ENCODE results near the gene LHX4.

The LHX4 gene

DNA sequence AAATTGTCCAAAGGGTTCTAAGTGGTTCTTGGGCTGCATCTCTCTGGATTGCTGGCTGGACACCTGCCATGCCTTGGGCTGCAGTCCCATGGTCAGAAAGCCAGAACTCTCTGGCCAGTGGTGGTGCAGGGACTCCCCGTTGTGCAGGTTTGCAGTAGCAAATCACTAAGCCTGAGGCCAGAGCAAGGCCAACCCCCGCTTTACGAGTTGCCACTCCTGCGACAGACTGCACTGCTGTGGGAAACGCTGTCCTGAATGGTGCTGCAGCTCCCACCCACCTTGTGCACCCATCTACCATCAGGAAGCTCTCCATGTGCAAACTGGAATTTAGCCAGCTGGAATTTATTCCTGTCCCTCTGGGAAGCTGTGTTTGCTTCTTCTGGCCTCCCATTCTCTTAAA is 45.7 kb downstream of the LHX4 start:
- H3K4me3 ChIP-seq (ENCODE audit: low read depth, low read length): no peak overlapping the region
- TF ChIP-seq CTCF (IDR thresholded peaks at IDR 0.05; ENCODE audit: low read depth, low read length): no peak

- H3K4me3 ChIP-seq (ENCODE audit: low read depth, low read length): no peak overlapping the region
- no peak for TF ChIP-seq CTCF (IDR thresholded peaks at IDR 0.05; ENCODE audit: low read depth, low read length)
Observed at GRCh38 chr1:180277476-180278193, 47.6 kb downstream of the LHX4 start.

GRCh38 chr1:180278194-180278515 is 48.1 kb downstream of the LHX4 start:
- no peak overlapping the region for H3K4me3 ChIP-seq (ENCODE audit: low read depth, low read length)
- TF ChIP-seq CTCF (IDR thresholded peaks at IDR 0.05; ENCODE audit: low read depth, low read length): no peak

- no peak overlapping the region for H3K4me3 ChIP-seq (ENCODE audit: low read depth, low read length)
- TF ChIP-seq CTCF (IDR thresholded peaks at IDR 0.05; ENCODE audit: low read depth, low read length): no peak
Observed at GRCh38 chr1:180278596-180279395, 48.7 kb downstream of the LHX4 start.

DNA sequence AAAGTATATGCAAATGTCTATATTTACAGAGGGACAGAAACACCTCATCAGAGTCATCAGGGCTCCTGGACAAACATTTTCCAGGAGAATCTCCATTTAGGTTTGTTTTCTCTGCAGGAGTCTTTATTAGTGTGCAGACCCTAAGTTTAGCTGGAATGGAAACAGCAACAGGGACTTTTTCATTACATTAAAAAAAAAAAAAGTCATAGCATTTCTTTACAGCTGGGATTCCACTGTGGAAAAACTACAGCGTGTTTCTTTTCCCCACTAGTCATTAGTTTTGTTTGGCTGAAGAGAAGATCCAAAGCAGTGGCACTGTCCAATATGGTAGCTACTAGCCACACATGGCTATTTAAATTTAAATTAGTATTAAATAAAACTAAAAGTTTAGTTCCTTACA is 49.6 kb downstream of the LHX4 start:
- H3K4me3 ChIP-seq (ENCODE audit: low read depth, low read length): no peak overlapping the region
- no peak for TF ChIP-seq CTCF (IDR thresholded peaks at IDR 0.05; ENCODE audit: low read depth, low read length)

DNA sequence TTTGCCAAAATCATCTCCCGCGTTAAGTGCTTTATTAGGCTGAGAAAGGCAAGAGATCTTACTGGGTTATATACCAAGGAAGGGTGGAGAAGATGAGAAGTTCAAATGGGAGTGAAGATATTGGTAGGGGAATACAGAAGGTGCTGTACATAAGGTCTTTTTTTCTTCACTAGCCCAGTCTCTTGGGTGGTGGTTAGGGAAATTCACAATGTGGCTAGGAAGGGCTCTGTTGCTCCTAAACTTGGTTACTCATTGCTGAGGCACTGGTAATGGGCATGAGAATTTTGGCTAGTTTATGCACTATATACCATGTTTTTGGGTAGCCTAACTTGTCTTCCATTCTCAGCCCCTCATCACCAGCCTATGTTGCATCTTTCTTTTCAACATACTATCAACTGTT is 50.6 kb downstream of the LHX4 start:
- no peak overlapping the region for H3K4me3 ChIP-seq (ENCODE audit: low read depth, low read length)
- TF ChIP-seq CTCF (IDR thresholded peaks at IDR 0.05; ENCODE audit: low read depth, low read length): no peak

DNA sequence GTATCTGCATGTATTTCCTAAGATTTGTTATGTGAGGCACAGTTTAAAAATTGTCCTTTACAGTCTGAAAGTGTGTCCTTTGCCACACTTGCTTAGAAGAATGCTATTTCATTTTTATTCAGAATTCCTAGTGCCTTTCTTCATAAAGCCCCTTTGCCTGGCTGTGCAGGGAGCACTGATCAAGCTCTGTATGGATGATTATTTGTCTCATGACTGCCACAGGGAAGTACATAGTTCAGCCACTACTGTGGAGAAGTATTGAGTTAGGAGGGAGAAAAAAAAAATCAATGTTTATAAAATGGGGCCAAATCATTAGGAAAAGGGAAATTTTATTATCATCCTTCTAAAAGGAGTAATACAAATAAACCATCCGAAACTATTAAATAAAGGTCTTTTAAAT is 51.4 kb downstream of the LHX4 start:
- H3K4me3 ChIP-seq (ENCODE audit: low read depth, low read length): no peak overlapping the region
- no peak for TF ChIP-seq CTCF (IDR thresholded peaks at IDR 0.05; ENCODE audit: low read depth, low read length)
